ENCODE measurements around the gene INPP5A. TPM values are rescaled to one million over a fixed set of nuclear protein-coding genes. Genes with fewer than 3 reads are reported as not detected.

The INPP5A gene
- total and polyA plus RNA-seq, 4 donors: 12.4 to 39.9 (median 28.2) TPM

DNA sequence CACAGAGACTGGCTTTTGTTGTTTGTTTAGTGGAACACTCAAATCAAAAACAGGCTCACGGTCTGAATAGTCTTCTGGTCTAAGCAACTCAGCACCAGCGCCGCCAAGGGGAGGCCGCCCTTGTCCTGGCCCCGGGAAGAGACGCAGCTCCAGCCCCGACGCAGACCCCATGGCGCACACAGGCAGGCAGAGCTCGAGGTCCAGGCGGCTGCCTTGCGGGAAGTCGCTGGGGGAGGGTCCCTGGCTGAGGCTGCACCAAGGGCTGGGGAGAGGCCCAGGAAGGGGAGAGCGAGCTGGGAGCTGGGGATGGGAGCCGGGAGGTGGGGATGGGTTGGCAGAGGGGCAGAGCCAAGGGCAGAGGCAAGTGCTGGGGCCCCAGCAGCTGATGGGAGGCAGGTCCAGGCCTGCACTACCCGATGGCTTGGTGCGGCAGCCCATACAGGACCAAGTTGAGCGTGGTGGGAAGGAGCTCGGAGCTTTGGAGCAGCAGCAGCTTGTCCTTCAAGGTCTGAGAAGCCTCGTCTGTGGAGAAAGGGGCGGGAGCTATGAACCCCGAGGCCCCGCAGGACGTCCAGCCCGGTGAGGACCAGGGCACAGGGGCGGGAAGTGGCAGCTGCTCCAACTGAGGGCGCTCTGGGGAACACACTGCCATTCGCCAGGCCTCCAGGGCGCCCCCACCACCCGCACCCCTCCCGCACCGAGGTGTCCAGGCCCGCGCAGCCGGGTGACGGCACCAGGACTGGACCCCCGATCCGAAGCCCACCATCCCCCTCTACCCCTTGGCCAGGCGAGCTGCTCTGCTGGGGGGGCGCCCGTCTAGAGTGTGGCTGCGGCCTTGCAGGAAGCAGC lies 271.0 kb downstream of the INPP5A start:
- H3K4me3 ChIP-seq: no peak overlapping the region
- H3K9me3 ChIP-seq (ENCODE audit: control insufficient read depth in 4 of 4, insufficient read depth in 3 of 4, low read length in 3 of 4): peaks cover 0 to 2% (median 0%) of the 10 kb centered on the region in 4 donors
- 54 to 60% methylated on average over 33 to 42 of the region's 42 CpGs for WGBS, 2 donors
- H3K9ac ChIP-seq (ENCODE audit: insufficient read depth in 1 of 2, low read length in 2 of 2): no peak overlapping the region
- ATAC-seq (ENCODE audit: insufficient read depth, low FRiP score) (no peak), DNase-seq (peak; percentile 19 to 38 (median 35))
- peaks cover 0 to 10% (median 5%) of the 10 kb centered on the region in 3 donors for H3K27me3 ChIP-seq (ENCODE audit: control insufficient read depth in 3 of 3, insufficient read depth in 3 of 3, low read length in 2 of 3)
- TF ChIP-seq, protein P1, sequence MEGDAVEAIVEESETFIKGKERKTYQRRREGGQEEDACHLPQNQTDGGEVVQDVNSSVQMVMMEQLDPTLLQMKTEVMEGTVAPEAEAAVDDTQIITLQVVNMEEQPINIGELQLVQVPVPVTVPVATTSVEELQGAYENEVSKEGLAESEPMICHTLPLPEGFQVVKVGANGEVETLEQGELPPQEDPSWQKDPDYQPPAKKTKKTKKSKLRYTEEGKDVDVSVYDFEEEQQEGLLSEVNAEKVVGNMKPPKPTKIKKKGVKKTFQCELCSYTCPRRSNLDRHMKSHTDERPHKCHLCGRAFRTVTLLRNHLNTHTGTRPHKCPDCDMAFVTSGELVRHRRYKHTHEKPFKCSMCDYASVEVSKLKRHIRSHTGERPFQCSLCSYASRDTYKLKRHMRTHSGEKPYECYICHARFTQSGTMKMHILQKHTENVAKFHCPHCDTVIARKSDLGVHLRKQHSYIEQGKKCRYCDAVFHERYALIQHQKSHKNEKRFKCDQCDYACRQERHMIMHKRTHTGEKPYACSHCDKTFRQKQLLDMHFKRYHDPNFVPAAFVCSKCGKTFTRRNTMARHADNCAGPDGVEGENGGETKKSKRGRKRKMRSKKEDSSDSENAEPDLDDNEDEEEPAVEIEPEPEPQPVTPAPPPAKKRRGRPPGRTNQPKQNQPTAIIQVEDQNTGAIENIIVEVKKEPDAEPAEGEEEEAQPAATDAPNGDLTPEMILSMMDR (IDR thresholded peaks at IDR 0.05; ENCODE audit: control extremely low read depth, extremely low read depth): no peak
- H3K27ac ChIP-seq (ENCODE audit: low read depth in 1 of 2, low read length in 1 of 2): no peak overlapping the region
- peaks cover 0 to 5% (median 0%) of the 10 kb centered on the region in 5 donors for H3K4me1 ChIP-seq (ENCODE audit: control insufficient read depth in 5 of 5, insufficient read depth in 5 of 5, low read length in 5 of 5)
- no peaks in the 10 kb centered on the region for H3K36me3 ChIP-seq (ENCODE audit: control insufficient read depth in 4 of 4, insufficient read depth in 4 of 4, low read length in 4 of 4)

DNA sequence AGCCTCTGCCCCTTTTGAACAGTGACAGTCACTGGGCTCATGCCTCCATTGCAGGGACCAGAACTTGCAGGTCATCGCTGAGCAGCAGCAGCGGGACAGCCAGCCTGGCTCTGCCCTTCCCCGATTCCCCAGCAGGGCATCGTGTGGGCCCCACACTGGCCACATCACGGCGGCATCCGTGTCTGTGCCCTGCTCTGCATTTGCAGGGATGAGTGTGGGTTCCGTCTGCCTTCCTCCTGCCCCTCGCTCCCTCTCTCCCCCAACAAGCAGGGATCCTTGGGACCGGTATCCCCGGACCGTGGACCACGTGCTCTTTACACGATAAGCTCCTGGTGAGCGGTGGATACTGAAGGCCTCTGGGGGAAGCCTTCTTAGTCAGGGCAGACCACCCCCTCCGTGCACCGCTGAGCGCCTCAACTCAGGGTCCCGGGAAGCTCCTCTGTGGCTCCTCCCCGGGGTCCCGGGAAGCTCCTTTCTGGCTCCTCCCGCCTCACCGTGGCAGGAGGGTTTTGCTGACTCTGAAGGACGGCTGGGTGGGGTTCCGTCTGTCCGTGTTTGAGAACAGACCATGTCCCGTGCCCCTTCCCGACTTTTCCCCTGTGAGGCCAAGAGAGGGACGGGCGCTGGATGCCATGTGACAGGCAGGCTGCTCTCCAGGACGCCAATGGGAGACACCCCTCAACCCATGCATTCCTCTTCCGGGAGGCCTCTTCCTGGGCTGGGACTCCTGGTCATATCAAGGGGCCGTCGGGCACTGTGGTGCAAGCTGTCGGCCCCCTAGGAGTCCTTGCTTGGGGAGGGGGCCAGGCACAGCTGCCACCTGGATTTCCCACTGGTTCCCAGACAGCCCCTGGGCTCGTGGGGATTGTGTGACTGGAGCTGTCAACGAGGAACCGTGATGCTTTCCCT lies 271.9 kb downstream of the INPP5A start:
- Histone ChIP-seq H3K4me3 (no peak overlapping the region), H3K9me3 (ENCODE audit: control insufficient read depth in 4 of 4, insufficient read depth in 3 of 4, low read length in 3 of 4) (peaks cover 0 to 2% (median 0%) of the 10 kb centered on the region in 4 donors), H3K9ac (ENCODE audit: insufficient read depth in 1 of 2, low read length in 2 of 2) (no peak overlapping the region), H3K36me3 (ENCODE audit: control insufficient read depth in 4 of 4, insufficient read depth in 4 of 4, low read length in 4 of 4) (no peaks in the 10 kb centered on the region), H3K27me3 (ENCODE audit: control insufficient read depth in 3 of 3, insufficient read depth in 3 of 3, low read length in 2 of 3) (peaks cover 0 to 10% (median 5%) of the 10 kb centered on the region in 3 donors), H3K27ac (ENCODE audit: low read depth in 1 of 2, low read length in 1 of 2) (no peak overlapping the region), H3K4me1 (ENCODE audit: control insufficient read depth in 5 of 5, insufficient read depth in 5 of 5, low read length in 5 of 5) (peaks cover 0 to 5% (median 0%) of the 10 kb centered on the region in 5 donors)
- 79 to 81% methylated on average over 33 to 38 of the region's 38 CpGs for WGBS, 2 donors
- DNase-seq (no peak), ATAC-seq (ENCODE audit: insufficient read depth, low FRiP score) (no peak)
- TF ChIP-seq, protein P1 (IDR thresholded peaks at IDR 0.05; ENCODE audit: control extremely low read depth, extremely low read depth): no peak

DNA sequence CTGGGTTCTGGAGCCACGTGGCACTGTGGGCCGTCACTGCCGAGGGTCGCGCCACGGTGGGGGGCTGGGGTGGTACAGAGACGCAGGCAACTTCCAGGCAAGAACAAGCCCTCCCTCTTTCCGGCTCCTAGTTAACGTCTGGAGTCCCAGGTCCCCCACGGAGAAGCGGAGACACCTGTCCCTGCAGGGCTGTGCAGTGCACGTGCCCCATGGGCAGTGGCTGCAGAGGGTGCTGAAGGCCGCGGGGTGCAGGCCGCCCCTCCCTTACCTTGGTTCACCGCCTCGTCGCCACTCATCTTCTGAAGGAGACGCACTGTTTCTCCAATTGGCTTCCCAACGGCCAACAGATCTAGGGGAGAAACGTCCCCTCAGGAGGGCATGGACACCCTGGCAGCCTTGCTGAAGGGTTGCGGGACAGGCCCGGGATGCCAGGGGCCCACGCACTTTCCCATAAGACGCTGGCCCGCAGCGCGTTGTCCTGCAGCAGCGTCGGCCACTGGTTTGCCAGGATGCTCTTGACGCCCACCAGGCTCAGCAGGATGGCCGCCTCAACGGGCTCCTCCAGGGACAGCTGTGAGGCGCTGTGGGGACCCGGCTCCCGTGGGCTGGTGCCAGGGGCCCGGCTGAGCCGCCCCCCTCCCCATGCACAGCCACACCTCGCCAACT lies 272.7 kb downstream of the INPP5A start:
- Histone ChIP-seq H3K4me1 (ENCODE audit: control insufficient read depth in 5 of 5, insufficient read depth in 5 of 5, low read length in 5 of 5) (peaks cover 0 to 5% (median 0%) of the 10 kb centered on the region in 5 donors), H3K9me3 (ENCODE audit: control insufficient read depth in 4 of 4, insufficient read depth in 3 of 4, low read length in 3 of 4) (peaks cover 0 to 2% (median 0%) of the 10 kb centered on the region in 4 donors), H3K4me3 (no peak overlapping the region), H3K27me3 (ENCODE audit: control insufficient read depth in 3 of 3, insufficient read depth in 3 of 3, low read length in 2 of 3) (peaks cover 0 to 8% (median 5%) of the 10 kb centered on the region in 3 donors), H3K27ac (ENCODE audit: low read depth in 1 of 2, low read length in 1 of 2) (no peak overlapping the region), H3K36me3 (ENCODE audit: control insufficient read depth in 4 of 4, insufficient read depth in 4 of 4, low read length in 4 of 4) (no peaks in the 10 kb centered on the region), H3K9ac (ENCODE audit: insufficient read depth in 1 of 2, low read length in 2 of 2) (no peak overlapping the region)
- WGBS, 2 donors: 79 to 84% methylated on average over 37 to 39 of the region's 39 CpGs
- ATAC-seq (ENCODE audit: insufficient read depth, low FRiP score) (no peak), DNase-seq (no peak)
- TF ChIP-seq, protein P1 (IDR thresholded peaks at IDR 0.05; ENCODE audit: control extremely low read depth, extremely low read depth): no peak
